Immature natural killer cell (primary cell): ENCODE data around the gene SYT14. TPM values are rescaled to one million over a fixed set of nuclear protein-coding genes. Genes with fewer than 3 reads are reported as not detected.
"Not testable (repeated sequence)": the region's sequence is repeated elsewhere in the genome, so short reads cannot be mapped to it uniquely, and the experiment has no call there.

Source experiments
- DNase-seq, 3 donors: peaks; one replicate each; pipeline ENCODE4 v3.0.0; 2022; ENCODE audit warnings: mixed read lengths in 1 of 3
- H3K27ac Mint-ChIP-seq, 6 donors: one replicate each; pipeline ENCODE4 v1.8.0; 2020; ENCODE audit warnings: mixed read lengths in 6 of 6, mild to moderate bottlenecking in 5 of 6, inconsistent platforms in 4 of 6, moderate library complexity in 3 of 6
- H3K27me3 Mint-ChIP-seq, 3 donors: one replicate each; pipeline ENCODE4 v1.8.0; 2020 to 2021; ENCODE audit warnings: low read depth in 3 of 3, mild to moderate bottlenecking in 3 of 3, mixed read lengths in 3 of 3, moderate library complexity in 3 of 3, inconsistent platforms in 1 of 3
- H3K36me3 Mint-ChIP-seq, 3 donors: one replicate each; pipeline ENCODE4 v1.8.0; 2020; ENCODE audit warnings: mixed read lengths in 3 of 3, inconsistent platforms in 2 of 3, mild to moderate bottlenecking in 2 of 3
- H3K4me1 Mint-ChIP-seq, 2 donors: one replicate each; pipeline ENCODE4 v1.8.0; 2020; ENCODE audit warnings: inconsistent platforms in 2 of 2, mild to moderate bottlenecking in 2 of 2, mixed read lengths in 2 of 2, moderate library complexity in 1 of 2
- H3K4me3 Mint-ChIP-seq, 5 donors: one replicate each; pipeline ENCODE4 v1.8.0; 2020; ENCODE audit warnings: mild to moderate bottlenecking in 5 of 5, mixed read lengths in 5 of 5, inconsistent platforms in 3 of 5, moderate library complexity in 3 of 5
- H3K9me3 Mint-ChIP-seq, 6 donors: one replicate each; pipeline ENCODE4 v1.8.0; 2020; ENCODE audit warnings: mild to moderate bottlenecking in 6 of 6, mixed read lengths in 6 of 6, inconsistent platforms in 4 of 6, moderate library complexity in 3 of 6
- polyA plus RNA-seq, 3 donors: library from polyadenylated mRNA; unstranded; fragments of 300-500 nt; fragmentation: Illumina TruSeq; gene quantifications; one replicate each; pipeline ENCODE4 v1.2.3, GENCODE V29; 2021

The SYT14 gene
- polyA plus RNA-seq, 3 donors from 2014 or later, result not detected

- H3K4me1 Mint-ChIP-seq, result no peaks in the 10 kb centered on the region
- DNase-seq, result no peak
- H3K36me3 Mint-ChIP-seq, result no peaks in the 10 kb centered on the region
- no peaks in the 10 kb centered on the region for H3K27me3 Mint-ChIP-seq
- no peak overlapping the region for H3K4me3 Mint-ChIP-seq
- H3K9me3 Mint-ChIP-seq, result peaks cover 0 to 2% (median 0%) of the 10 kb centered on the region in 6 donors
- H3K27ac Mint-ChIP-seq, result no peak overlapping the region
Observed at GRCh38 chr1:209962388-209962787, 24.4 kb downstream of the SYT14 start.

- Mint-ChIP-seq H3K36me3 (no peaks in the 10 kb centered on the region), H3K4me3 (no peak overlapping the region), H3K9me3 (peaks cover 0 to 2% (median 0%) of the 10 kb centered on the region in 6 donors), H3K4me1 (no peaks in the 10 kb centered on the region), H3K27me3 (peaks cover 0 to 1% (median 0%) of the 10 kb centered on the region in 3 donors), H3K27ac (no peak overlapping the region)
- no peak for DNase-seq
Observed at GRCh38 chr1:209962856-209963255, 24.8 kb downstream of the SYT14 start.

- Mint-ChIP-seq H3K4me1 (no peaks in the 10 kb centered on the region), H3K36me3 (no peaks in the 10 kb centered on the region), H3K27me3 (peaks cover 0 to 1% (median 0%) of the 10 kb centered on the region in 3 donors), H3K9me3 (peaks cover 0 to 5% (median 1%) of the 10 kb centered on the region in 6 donors), H3K27ac (no peak overlapping the region), H3K4me3 (no peak overlapping the region)
- DNase-seq, result no peak
Observed at GRCh38 chr1:209965996-209966395, 28.0 kb downstream of the SYT14 start.

- not testable (repeated sequence) for H3K27ac Mint-ChIP-seq, H3K4me1 Mint-ChIP-seq, H3K36me3 Mint-ChIP-seq, H3K9me3 Mint-ChIP-seq, H3K27me3 Mint-ChIP-seq, H3K4me3 Mint-ChIP-seq, DNase-seq
Observed at GRCh38 chr1:209978721-209979120, 40.7 kb downstream of the SYT14 start.

- H3K4me1 Mint-ChIP-seq, result no peaks in the 10 kb centered on the region
- no peak overlapping the region for H3K4me3 Mint-ChIP-seq
- peaks cover 0 to 5% (median 1%) of the 10 kb centered on the region in 6 donors for H3K9me3 Mint-ChIP-seq
- no peaks in the 10 kb centered on the region for H3K36me3 Mint-ChIP-seq
- H3K27ac Mint-ChIP-seq, result no peak overlapping the region
- no peak for DNase-seq
- H3K27me3 Mint-ChIP-seq, result peaks cover 0 to 5% (median 2%) of the 10 kb centered on the region in 3 donors
Observed at GRCh38 chr1:209983953-209984352, 45.9 kb downstream of the SYT14 start.

GRCh38 chr1:209985002-209985401, 47.0 kb downstream of the SYT14 start:
- peaks cover 0 to 5% (median 1%) of the 10 kb centered on the region in 6 donors for H3K9me3 Mint-ChIP-seq
- H3K4me1 Mint-ChIP-seq, result no peaks in the 10 kb centered on the region
- no peak overlapping the region for H3K4me3 Mint-ChIP-seq
- H3K27ac Mint-ChIP-seq, result no peak overlapping the region
- peaks cover 0 to 5% (median 0%) of the 10 kb centered on the region in 3 donors for H3K27me3 Mint-ChIP-seq
- no peaks in the 10 kb centered on the region for H3K36me3 Mint-ChIP-seq
- no peak for DNase-seq

- H3K4me1 Mint-ChIP-seq, result no peaks in the 10 kb centered on the region
- peaks cover 0 to 3% (median 0%) of the 10 kb centered on the region in 6 donors for H3K9me3 Mint-ChIP-seq
- no peaks in the 10 kb centered on the region for H3K36me3 Mint-ChIP-seq
- peaks cover 0 to 2% (median 1%) of the 10 kb centered on the region in 3 donors for H3K27me3 Mint-ChIP-seq
- no peak overlapping the region for H3K27ac Mint-ChIP-seq
- H3K4me3 Mint-ChIP-seq, result no peak overlapping the region
- no peak for DNase-seq
Observed at GRCh38 chr1:209988706-209989105, 50.7 kb downstream of the SYT14 start.

GRCh38 chr1:209989525-209989924, 51.5 kb downstream of the SYT14 start:
- no peak for DNase-seq
- no peaks in the 10 kb centered on the region for H3K4me1 Mint-ChIP-seq
- H3K36me3 Mint-ChIP-seq, result no peaks in the 10 kb centered on the region
- peaks cover 0 to 2% (median 1%) of the 10 kb centered on the region in 3 donors for H3K27me3 Mint-ChIP-seq
- no peak overlapping the region for H3K27ac Mint-ChIP-seq
- H3K4me3 Mint-ChIP-seq, result no peak overlapping the region
- H3K9me3 Mint-ChIP-seq, result peaks cover 0 to 3% (median 0%) of the 10 kb centered on the region in 6 donors

GRCh38 chr1:209993061-209993830, 55.2 kb downstream of the SYT14 start:
- no peaks in the 10 kb centered on the region for H3K4me1 Mint-ChIP-seq

GRCh38 chr1:209996348-209996747, 58.3 kb downstream of the SYT14 start:
- H3K36me3 Mint-ChIP-seq, result no peaks in the 10 kb centered on the region
- no peak overlapping the region for H3K27ac Mint-ChIP-seq
- no peaks in the 10 kb centered on the region for H3K4me1 Mint-ChIP-seq
- H3K27me3 Mint-ChIP-seq, result peaks cover 0 to 2% (median 0%) of the 10 kb centered on the region in 3 donors
- no peak for DNase-seq
- H3K9me3 Mint-ChIP-seq, result peaks cover 0 to 2% (median 0%) of the 10 kb centered on the region in 6 donors
- no peak overlapping the region for H3K4me3 Mint-ChIP-seq

More at GRCh38 chr1:209993061-209993830, 55.2 kb downstream of the SYT14 start:
- Mint-ChIP-seq H3K36me3 (no peaks in the 10 kb centered on the region), H3K27me3 (peaks cover 0 to 2% (median 0%) of the 10 kb centered on the region in 3 donors), H3K4me3 (no peak overlapping the region), H3K9me3 (peaks cover 0 to 2% (median 0%) of the 10 kb centered on the region in 6 donors), H3K27ac (no peak overlapping the region)
- no peak for DNase-seq

GRCh38 chr1:209999005-209999404, 61.0 kb downstream of the SYT14 start:
- H3K27me3 Mint-ChIP-seq, result peaks cover 0 to 3% (median 1%) of the 10 kb centered on the region in 3 donors
- DNase-seq, result no peak
- no peaks in the 10 kb centered on the region for H3K36me3 Mint-ChIP-seq
- H3K4me1 Mint-ChIP-seq, result no peaks in the 10 kb centered on the region
- peaks cover 0 to 2% (median 0%) of the 10 kb centered on the region in 6 donors for H3K9me3 Mint-ChIP-seq
- H3K27ac Mint-ChIP-seq, result no peak overlapping the region
- no peak overlapping the region for H3K4me3 Mint-ChIP-seq

GRCh38 chr1:210001751-210002150, 63.7 kb downstream of the SYT14 start:
- H3K36me3 Mint-ChIP-seq, result no peaks in the 10 kb centered on the region

GRCh38 chr1:210003501-210003900, 65.5 kb downstream of the SYT14 start:
- no peaks in the 10 kb centered on the region for H3K4me1 Mint-ChIP-seq
- no peaks in the 10 kb centered on the region for H3K36me3 Mint-ChIP-seq
- DNase-seq, result no peak
- H3K27me3 Mint-ChIP-seq, result peaks cover 0 to 3% (median 1%) of the 10 kb centered on the region in 3 donors
- no peak overlapping the region for H3K4me3 Mint-ChIP-seq
- no peak overlapping the region for H3K27ac Mint-ChIP-seq
- H3K9me3 Mint-ChIP-seq, result no peaks in the 10 kb centered on the region

More at GRCh38 chr1:210001751-210002150, 63.7 kb downstream of the SYT14 start:
- no peak overlapping the region for H3K27ac Mint-ChIP-seq
- H3K4me1 Mint-ChIP-seq, result no peaks in the 10 kb centered on the region
- no peak overlapping the region for H3K4me3 Mint-ChIP-seq
- no peak for DNase-seq
- peaks cover 0 to 3% (median 1%) of the 10 kb centered on the region in 3 donors for H3K27me3 Mint-ChIP-seq
- H3K9me3 Mint-ChIP-seq, result peaks cover 0 to 2% (median 0%) of the 10 kb centered on the region in 6 donors

GRCh38 chr1:210010161-210010560, 72.1 kb downstream of the SYT14 start:
- no peak overlapping the region for H3K4me3 Mint-ChIP-seq
- peaks cover 0 to 2% (median 0%) of the 10 kb centered on the region in 3 donors for H3K27me3 Mint-ChIP-seq
- no peak overlapping the region for H3K27ac Mint-ChIP-seq
- no peaks in the 10 kb centered on the region for H3K4me1 Mint-ChIP-seq
- no peak for DNase-seq
- peaks cover 0 to 1% (median 0%) of the 10 kb centered on the region in 6 donors for H3K9me3 Mint-ChIP-seq
- H3K36me3 Mint-ChIP-seq, result no peaks in the 10 kb centered on the region
